ENCODE results near the gene CPED1.
"Not testable (repeated sequence)": the region's sequence is repeated elsewhere in the genome, so short reads cannot be mapped to it uniquely, and the experiment has no call there.

Gene CPED1

GRCh38 chr7:121307021-121307574 is 318.6 kb downstream of the CPED1 start:
- no peaks in the 10 kb centered on the region for H3K4me1 Mint-ChIP-seq (ENCODE audit: low read depth)
- H3K27ac Mint-ChIP-seq: no peak overlapping the region
- H3K4me3 Mint-ChIP-seq: no peak overlapping the region
- peaks cover 19% of the 10 kb centered on the region for H3K27me3 Mint-ChIP-seq (ENCODE audit: low read depth)
- no peaks in the 10 kb centered on the region for H3K9me3 Mint-ChIP-seq
- H3K36me3 Mint-ChIP-seq (ENCODE audit: low read depth): no peaks in the 10 kb centered on the region

- H3K9me3 Mint-ChIP-seq: no peaks in the 10 kb centered on the region
- H3K27ac Mint-ChIP-seq: no peak overlapping the region
- H3K4me1 Mint-ChIP-seq (ENCODE audit: low read depth): no peaks in the 10 kb centered on the region
- peaks cover 38% of the 10 kb centered on the region for H3K27me3 Mint-ChIP-seq (ENCODE audit: low read depth)
- no peak overlapping the region for H3K4me3 Mint-ChIP-seq
- no peaks in the 10 kb centered on the region for H3K36me3 Mint-ChIP-seq (ENCODE audit: low read depth)
These were observed 324.8 kb downstream of the CPED1 start for GRCh38 chr7:121313220-121313792.

GRCh38 chr7:121313793-121314676 is 325.5 kb downstream of the CPED1 start:
- no peaks in the 10 kb centered on the region for H3K4me1 Mint-ChIP-seq (ENCODE audit: low read depth)
- no peaks in the 10 kb centered on the region for H3K36me3 Mint-ChIP-seq (ENCODE audit: low read depth)
- H3K9me3 Mint-ChIP-seq: no peaks in the 10 kb centered on the region
- no peak overlapping the region for H3K4me3 Mint-ChIP-seq
- no peak overlapping the region for H3K27ac Mint-ChIP-seq
- H3K27me3 Mint-ChIP-seq (ENCODE audit: low read depth): peaks cover 38% of the 10 kb centered on the region

GRCh38 chr7:121315170-121315569 is 326.7 kb downstream of the CPED1 start:
- H3K4me3 Mint-ChIP-seq; H3K4me1 Mint-ChIP-seq (ENCODE audit: low read depth); H3K9me3 Mint-ChIP-seq; H3K27ac Mint-ChIP-seq; H3K36me3 Mint-ChIP-seq (ENCODE audit: low read depth): not testable (repeated sequence)
- peaks cover 30% of the 10 kb centered on the region for H3K27me3 Mint-ChIP-seq (ENCODE audit: low read depth)

DNA sequence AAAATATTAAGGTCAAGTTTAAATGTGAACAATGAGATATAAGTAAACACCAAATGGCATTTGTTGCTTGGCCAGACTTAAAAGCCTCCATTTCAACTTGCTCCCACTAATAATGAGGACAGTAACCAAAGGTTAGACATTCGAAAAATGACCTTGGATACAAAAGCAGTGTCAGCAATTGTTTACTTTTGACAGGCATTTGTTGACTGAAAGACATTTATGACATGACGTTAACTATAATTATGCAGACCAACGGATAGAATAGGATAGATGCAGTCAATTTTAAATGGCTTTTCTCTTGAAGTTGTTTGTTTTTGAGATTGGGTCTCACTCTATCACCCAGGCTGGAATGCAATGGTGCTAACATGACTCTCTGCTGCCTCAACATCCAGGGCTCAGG is 333.9 kb downstream of the CPED1 start:
- Mint-ChIP-seq H3K4me1 (ENCODE audit: low read depth) (no peaks in the 10 kb centered on the region), H3K36me3 (ENCODE audit: low read depth) (no peaks in the 10 kb centered on the region), H3K4me3 (no peak overlapping the region), H3K27ac (no peak overlapping the region), H3K27me3 (ENCODE audit: low read depth) (peaks cover 41% of the 10 kb centered on the region), H3K9me3 (no peaks in the 10 kb centered on the region)

DNA sequence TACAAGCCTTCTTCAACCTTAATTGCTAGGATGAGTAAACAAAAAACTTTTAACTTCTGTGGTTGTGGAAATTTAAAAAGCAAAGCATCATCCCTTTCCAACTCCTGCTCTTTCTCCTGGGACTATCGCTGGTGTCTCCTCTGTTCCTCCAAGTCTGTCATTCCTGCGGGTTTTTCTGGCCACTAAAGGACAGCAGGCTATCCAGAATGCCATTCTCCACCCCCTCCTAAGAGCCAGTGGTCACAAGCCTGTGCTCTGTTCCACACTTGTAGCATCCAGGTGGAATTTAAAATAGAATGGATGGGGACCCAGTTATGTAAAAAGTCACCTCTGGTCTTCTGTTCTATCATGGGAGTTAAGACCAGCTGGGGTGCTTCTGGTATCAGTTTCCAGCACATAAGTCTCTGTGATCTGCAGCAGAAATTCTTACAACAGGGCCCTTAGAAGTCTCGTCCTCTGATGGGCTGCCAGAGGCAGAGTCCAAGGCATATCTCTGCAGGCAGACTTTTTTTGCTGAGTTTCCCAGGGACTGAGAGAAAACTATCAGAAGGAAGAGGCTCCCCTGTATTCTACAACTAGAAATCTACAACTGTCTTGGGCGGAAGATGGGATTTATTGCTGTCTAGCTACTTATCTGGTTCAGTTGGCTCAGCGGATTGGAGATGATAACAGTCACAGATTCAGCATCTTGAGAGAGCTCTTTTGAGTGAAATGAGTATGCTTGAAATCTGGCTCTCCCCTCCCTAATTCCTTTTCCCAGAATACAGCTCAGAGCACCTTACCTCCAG is 335.2 kb downstream of the CPED1 start:
- peaks cover 4% of the 10 kb centered on the region for H3K4me1 Mint-ChIP-seq (ENCODE audit: low read depth)

DNA sequence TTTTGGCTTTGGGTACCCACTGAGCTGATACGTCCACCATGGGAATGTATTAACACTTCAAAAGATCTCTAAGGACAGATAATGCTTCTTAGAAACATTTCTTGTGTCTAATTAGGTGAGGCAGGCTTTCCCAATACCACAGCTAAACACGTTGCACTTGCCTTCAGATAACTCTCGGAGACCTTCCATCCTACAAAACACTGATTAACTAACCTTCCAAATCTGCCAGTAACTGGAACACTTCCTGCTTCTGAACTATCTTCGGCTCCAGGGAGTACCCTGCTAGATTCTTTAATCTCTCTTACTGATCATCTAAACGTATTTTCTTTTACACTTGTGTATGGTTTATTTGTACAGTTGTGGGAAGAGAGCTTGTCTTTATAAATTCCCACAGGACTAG is 339.2 kb downstream of the CPED1 start:
- H3K4me3 Mint-ChIP-seq: no peak overlapping the region
- peaks cover 76% of the 10 kb centered on the region for H3K27me3 Mint-ChIP-seq (ENCODE audit: low read depth)
- no peaks in the 10 kb centered on the region for H3K9me3 Mint-ChIP-seq
- H3K36me3 Mint-ChIP-seq (ENCODE audit: low read depth): no peaks in the 10 kb centered on the region
- peaks cover 15% of the 10 kb centered on the region for H3K4me1 Mint-ChIP-seq (ENCODE audit: low read depth)
- H3K27ac Mint-ChIP-seq: no peak overlapping the region

More for the DNA sequence above, 335.2 kb downstream of the CPED1 start:
- no peak overlapping the region for H3K4me3 Mint-ChIP-seq
- no peak overlapping the region for H3K27ac Mint-ChIP-seq
- H3K27me3 Mint-ChIP-seq (ENCODE audit: low read depth): peaks cover 53% of the 10 kb centered on the region
- H3K9me3 Mint-ChIP-seq: no peaks in the 10 kb centered on the region
- no peaks in the 10 kb centered on the region for H3K36me3 Mint-ChIP-seq (ENCODE audit: low read depth)

DNA sequence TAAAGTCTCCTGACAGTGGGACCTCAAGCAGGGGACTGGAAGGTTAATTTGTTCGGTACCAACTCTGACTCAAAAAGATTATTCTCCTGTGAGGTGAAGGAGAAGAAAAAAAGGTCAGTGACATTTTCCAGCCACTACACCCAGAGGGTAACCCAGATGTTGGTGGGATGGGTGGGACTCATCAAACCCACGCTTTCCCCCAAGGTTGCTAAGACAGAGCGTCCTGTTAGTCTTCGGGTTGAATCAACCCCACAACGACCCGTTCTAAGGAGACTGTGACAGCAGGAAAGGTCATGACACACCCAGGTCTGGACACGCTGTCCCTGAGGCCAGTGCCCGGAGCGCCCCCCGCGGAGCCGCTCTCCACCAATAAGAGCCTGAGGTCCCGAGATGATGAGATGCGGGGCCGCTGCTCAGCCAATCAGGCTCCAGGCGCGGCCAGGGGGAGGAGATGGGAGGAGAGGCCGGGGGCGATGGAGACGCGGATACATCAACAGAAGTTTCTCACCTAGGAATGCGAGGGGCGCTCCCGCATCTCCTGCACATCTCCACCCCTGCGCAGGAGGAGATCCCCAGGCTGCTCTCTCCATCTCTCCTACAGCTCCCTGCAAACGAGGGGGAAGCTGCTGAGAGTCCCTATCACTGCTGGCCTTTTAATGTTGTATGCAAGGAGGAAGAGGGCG is 340.1 kb downstream of the CPED1 start, which contains the start of gene WNT16:
Gene WNT16 (plus strand): TSS at position 493 of the 683 bp plus-strand sequence. CDS start 293 bp downstream, outside the sequence.
- Mint-ChIP-seq H3K27ac (no peak within 1 kb of the TSS), H3K4me3 (peak within 1 kb of the TSS; percentile 59), H3K4me1 (ENCODE audit: low read depth) (peaks cover 15% of the 10 kb centered on the region), H3K27me3 (ENCODE audit: low read depth) (peaks cover 72% of the 10 kb centered on the region), H3K36me3 (ENCODE audit: low read depth) (no peaks in the 10 kb centered on the region), H3K9me3 (no peaks in the 10 kb centered on the region)

DNA sequence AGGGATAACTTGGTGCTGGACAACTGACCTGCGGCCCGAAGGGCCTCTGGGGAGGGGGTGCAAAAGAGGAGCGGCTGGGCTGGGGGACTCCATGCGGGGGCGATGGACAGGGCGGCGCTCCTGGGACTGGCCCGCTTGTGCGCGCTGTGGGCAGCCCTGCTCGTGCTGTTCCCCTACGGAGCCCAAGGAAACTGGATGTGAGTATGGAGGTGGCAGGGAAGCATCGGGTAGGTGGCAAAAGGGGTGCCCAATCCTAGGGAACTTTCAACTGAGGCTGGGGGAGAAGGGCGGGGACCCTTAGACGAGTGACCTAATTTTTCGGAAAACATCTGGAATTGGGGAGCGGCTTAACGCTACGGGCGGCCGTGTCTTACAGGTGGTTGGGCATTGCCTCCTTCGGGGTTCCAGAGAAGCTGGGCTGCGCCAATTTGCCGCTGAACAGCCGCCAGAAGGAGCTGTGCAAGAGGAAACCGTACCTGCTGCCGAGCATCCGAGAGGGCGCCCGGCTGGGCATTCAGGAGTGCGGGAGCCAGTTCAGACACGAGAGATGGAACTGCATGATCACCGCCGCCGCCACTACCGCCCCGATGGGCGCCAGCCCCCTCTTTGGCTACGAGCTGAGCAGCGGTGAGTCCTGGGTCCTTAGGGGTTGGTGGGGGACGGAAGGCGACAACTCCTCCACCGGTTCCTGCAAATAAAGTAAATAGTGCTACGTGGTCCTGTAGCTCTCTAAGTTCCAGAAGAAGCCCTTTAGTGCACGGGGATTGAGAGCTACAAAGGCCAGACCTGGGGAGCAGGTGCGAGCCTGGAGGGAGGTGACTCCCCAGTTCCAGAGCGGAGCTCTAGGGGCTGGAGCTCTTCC is 340.9 kb downstream of the CPED1 start:
- no peaks in the 10 kb centered on the region for H3K9me3 Mint-ChIP-seq
- peaks cover 72% of the 10 kb centered on the region for H3K27me3 Mint-ChIP-seq (ENCODE audit: low read depth)
- no peak overlapping the region for H3K27ac Mint-ChIP-seq

GRCh38 chr7:121330053-121330833 is 341.7 kb downstream of the CPED1 start:
- Mint-ChIP-seq H3K36me3 (ENCODE audit: low read depth) (no peaks in the 10 kb centered on the region), H3K9me3 (no peaks in the 10 kb centered on the region), H3K27ac (no peak overlapping the region), H3K27me3 (ENCODE audit: low read depth) (peaks cover 73% of the 10 kb centered on the region), H3K4me3 (peak overlapping the region; percentile 59), H3K4me1 (ENCODE audit: low read depth) (peaks cover 15% of the 10 kb centered on the region)

More for the DNA sequence above, 340.9 kb downstream of the CPED1 start:
- Mint-ChIP-seq H3K36me3 (ENCODE audit: low read depth) (no peaks in the 10 kb centered on the region), H3K4me3 (peak overlapping the region; percentile 59), H3K4me1 (ENCODE audit: low read depth) (peaks cover 15% of the 10 kb centered on the region)

- H3K4me3 Mint-ChIP-seq: no peak overlapping the region
- H3K27me3 Mint-ChIP-seq (ENCODE audit: low read depth): peaks cover 77% of the 10 kb centered on the region
- H3K36me3 Mint-ChIP-seq (ENCODE audit: low read depth): no peaks in the 10 kb centered on the region
- H3K27ac Mint-ChIP-seq: no peak overlapping the region
- no peaks in the 10 kb centered on the region for H3K9me3 Mint-ChIP-seq
- H3K4me1 Mint-ChIP-seq (ENCODE audit: low read depth): peaks cover 15% of the 10 kb centered on the region
These were observed 342.5 kb downstream of the CPED1 start for GRCh38 chr7:121331048-121331447.

DNA sequence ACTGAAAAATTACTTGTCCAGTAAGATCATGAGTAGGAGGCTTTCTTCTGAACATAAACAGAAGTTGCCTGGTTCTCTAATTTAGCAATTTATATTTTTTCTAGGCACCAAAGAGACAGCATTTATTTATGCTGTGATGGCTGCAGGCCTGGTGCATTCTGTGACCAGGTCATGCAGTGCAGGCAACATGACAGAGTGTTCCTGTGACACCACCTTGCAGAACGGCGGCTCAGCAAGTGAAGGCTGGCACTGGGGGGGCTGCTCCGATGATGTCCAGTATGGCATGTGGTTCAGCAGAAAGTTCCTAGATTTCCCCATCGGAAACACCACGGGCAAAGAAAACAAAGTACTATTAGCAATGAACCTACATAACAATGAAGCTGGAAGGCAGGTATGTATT is 343.1 kb downstream of the CPED1 start:
- no peaks in the 10 kb centered on the region for H3K36me3 Mint-ChIP-seq (ENCODE audit: low read depth)
- H3K9me3 Mint-ChIP-seq: no peaks in the 10 kb centered on the region
- H3K27me3 Mint-ChIP-seq (ENCODE audit: low read depth): peaks cover 75% of the 10 kb centered on the region
- H3K4me1 Mint-ChIP-seq (ENCODE audit: low read depth): peaks cover 15% of the 10 kb centered on the region
- no peak overlapping the region for H3K27ac Mint-ChIP-seq
- H3K4me3 Mint-ChIP-seq: no peak overlapping the region

- Mint-ChIP-seq H3K4me1 (ENCODE audit: low read depth) (peaks cover 5% of the 10 kb centered on the region), H3K36me3 (ENCODE audit: low read depth) (no peaks in the 10 kb centered on the region), H3K4me3 (no peak overlapping the region), H3K9me3 (no peaks in the 10 kb centered on the region), H3K27ac (no peak overlapping the region), H3K27me3 (ENCODE audit: low read depth) (peaks cover 53% of the 10 kb centered on the region)
These were observed 345.9 kb downstream of the CPED1 start for GRCh38 chr7:121334376-121334775.

Measured in T-helper 1 cell treated with Interleukin-12 subunit alpha and Interleukin-12 subunit beta and Interleukin-4 antibody, amounts not matched to agents 30 μg/mL and 1 μg/mL, for 36 hours (primary cell).